H1 (cell line): Measurements from ENCODE around the gene RRP9. TPM values are rescaled to one million over a fixed set of nuclear protein-coding genes. Genes with fewer than 3 reads are reported as not detected.

Experiments used
- BACH1 ChIP-seq: IDR thresholded peaks from 2 replicates; pipeline ENCODE4 v1.6.1; 2012; ENCODE audit warnings: low read length, improper control_type of control experiment
- EP300 ChIP-seq, 2 experiments: IDR thresholded peaks; 1 replicate in 1 of 2; 2 replicates in 1 of 2; pipeline ENCODE4 v1.6.1; 2011 to 2012; ENCODE audit warnings: low read depth in 2 of 2, low read length in 2 of 2, mild to moderate bottlenecking in 2 of 2, borderline replicate concordance in 1 of 2, inconsistent platforms in 1 of 2, moderate library complexity in 1 of 2
- KDM1A ChIP-seq: fragments of 200-600, 300-600 bp; sonication (generic); IDR thresholded peaks from 2 replicates; pipeline ENCODE4 v1.7.1; 2016; ENCODE audit warnings: mild to moderate bottlenecking, low read length, borderline replicate concordance
- KDM4A ChIP-seq: IDR thresholded peaks from one replicate; pipeline ENCODE4 v1.7.1; 2012; ENCODE audit warnings: low read depth, mild to moderate bottlenecking, moderate library complexity, low read length, inconsistent platforms; ENCODE audit not compliant: severe bottlenecking
- RNF2 ChIP-seq: fragments of 200-900, 300-1000 bp; sonication (generic); IDR thresholded peaks from 2 replicates; pipeline ENCODE4 v1.7.1; 2016; ENCODE audit warnings: borderline replicate concordance, low read depth, mild to moderate bottlenecking, antibody characterized with exemption, low read length; ENCODE audit not compliant: poor library complexity, severe bottlenecking; ENCODE audit errors: missing control alignments
- YY1 ChIP-seq: IDR thresholded peaks from 2 replicates; pipeline ENCODE4 v1.6.1; 2011; ENCODE audit warnings: low read depth, mild to moderate bottlenecking, low read length
- polyA plus RNA-seq, 7 experiments: library from polyadenylated mRNA; depleted of rRNA in 3 of 7; stranded (reverse) in 5 of 7; unstranded in 2 of 7; fragments of >200 nt in 5 of 7; fragments of 200-250 nt in 2 of 7; gene quantifications; 1 replicate in 5 of 7; 2 replicates in 1 of 7; 4 replicates in 1 of 7; pipeline versions ENCODE4 v1.2.1 to v1.2.3, GENCODE V29; 2011 to 2013; ENCODE audit warnings: missing spikeins in 2 of 7, mixed read lengths in 2 of 7
- total RNA-seq: library from RNA; stranded (reverse); fragmentation: NEBNext Ultra II Directional; extraction: Animal tissue kit (Norgen Biotek cat#: 25700); gene quantifications from 2 replicates; pipeline ENCODE4 v1.2.1, GENCODE V29; 2021

Gene RRP9
- total and polyA plus RNA-seq, 2 of the 8 experiments (the other 6 are each of a cell fraction or from before 2014, with no cell fraction given): 55.6 to 68.9 TPM

GRCh38 chr3:51974963-51975851 is 33.5 kb upstream of the RRP9 start, which contains the start of gene ABHD14A (continued):
- TF ChIP-seq YY1 (peak; percentile 81; the same call in 1 of the 2 replicates), BACH1 (0 out of 2 replicates have a peak, but pooled peaks have one; percentile 17), RNF2 (no peak), KDM4A (peak; percentile 67), EP300 (IDR thresholded peaks at IDR 0.05; ENCODE audit: borderline replicate concordance in 1 of 2, low read depth in 2 of 2, low read length in 2 of 2) (no peak), KDM1A (peak; percentile 57; the same call in 1 of the 2 replicates)
- TF ChIP-seq, all 59 proteins: peak for 11
